ENCODE data around the gene SLC15A1. TPM values are rescaled to one million over a fixed set of nuclear protein-coding genes. Genes with fewer than 3 reads are reported as not detected.

The SLC15A1 gene
- total RNA-seq, 2 experiments from 2014 or later, result not detected

GRCh38 chr13:98779695-98780094, 27.2 kb upstream of the SLC15A1 start:
- H3K9me3 ChIP-seq (ENCODE audit: low read length), result no peaks in the 10 kb centered on the region
- no TSS peak for BruUV-seq (replicated peaks)
- H3K27ac ChIP-seq (ENCODE audit: low read depth, low read length, poor library complexity, severe bottlenecking), result no peak overlapping the region
- no peak overlapping the region for H3K4me2 ChIP-seq (ENCODE audit: low read length)
- H2AFZ ChIP-seq (ENCODE audit: low read length), result no peak overlapping the region
- ChIA-PET CTCF (ENCODE audit: unreplicated experiment) (no interaction called here), POLR2A (interaction anchor here (0.6 kb wide), 1 partner anchor 25 kb away, joined by 3 read pairs; no protein-coding TSS in a partner anchor)
- TF ChIP-seq CTCF (conservative IDR thresholded peaks at IDR 0.05; ENCODE audit: low read length) (no peak), EZH2phosphoT487 (IDR thresholded peaks at IDR 0.05; ENCODE audit: borderline replicate concordance, low read depth, low read length) (no peak)
- no peaks in the 10 kb centered on the region for H3K9me2 ChIP-seq (ENCODE audit: insufficient read depth, low read length)
- no peak overlapping the region for H3K4me3 ChIP-seq (ENCODE audit: low read depth, low read length, poor library complexity, severe bottlenecking)
- intact Hi-C loops (cut with micrococcal nuclease; ENCODE audit: unreplicated experiment), result no loop called here
- no peaks in the 10 kb centered on the region for H4K20me1 ChIP-seq (ENCODE audit: insufficient read depth, low read length)
- no peaks in the 10 kb centered on the region for H3K79me2 ChIP-seq (ENCODE audit: insufficient read depth, low read depth, low read length)
- DNase-seq (ENCODE audit: low spot score), result no peak
- H3K36me3 ChIP-seq (ENCODE audit: insufficient read depth, low read length), result no peaks in the 10 kb centered on the region
- no peaks in the 10 kb centered on the region for H3K4me1 ChIP-seq (ENCODE audit: insufficient read depth, low read length, poor library complexity, severe bottlenecking)

GRCh38 chr13:98778749-98779148, 26.3 kb upstream of the SLC15A1 start:
- Histone ChIP-seq H4K20me1 (ENCODE audit: insufficient read depth, low read length) (no peaks in the 10 kb centered on the region), H3K9me2 (ENCODE audit: insufficient read depth, low read length) (no peaks in the 10 kb centered on the region), H3K4me1 (ENCODE audit: insufficient read depth, low read length, poor library complexity, severe bottlenecking) (no peaks in the 10 kb centered on the region), H3K36me3 (ENCODE audit: insufficient read depth, low read length) (no peaks in the 10 kb centered on the region), H3K27ac (ENCODE audit: low read depth, low read length, poor library complexity, severe bottlenecking) (no peak overlapping the region), H3K4me2 (ENCODE audit: low read length) (no peak overlapping the region), H2AFZ (ENCODE audit: low read length) (no peak overlapping the region), H3K4me3 (ENCODE audit: low read depth, low read length, poor library complexity, severe bottlenecking) (no peak overlapping the region), H3K79me2 (ENCODE audit: insufficient read depth, low read depth, low read length) (no peaks in the 10 kb centered on the region), H3K9me3 (ENCODE audit: low read length) (no peaks in the 10 kb centered on the region)
- no peak for TF ChIP-seq EZH2phosphoT487 (IDR thresholded peaks at IDR 0.05; ENCODE audit: borderline replicate concordance, low read depth, low read length)
- TF ChIP-seq CTCF (conservative IDR thresholded peaks at IDR 0.05; ENCODE audit: low read length), result no peak
- DNase-seq (ENCODE audit: low spot score), result no peak
- CTCF ChIA-PET (ENCODE audit: unreplicated experiment), result no interaction called here
- POLR2A ChIA-PET, result no interaction called here
- intact Hi-C loops (cut with micrococcal nuclease; ENCODE audit: unreplicated experiment), result no loop called here
- BruUV-seq (replicated peaks), result no TSS peak

- no peaks in the 10 kb centered on the region for H3K36me3 ChIP-seq (ENCODE audit: insufficient read depth, low read length)
- no TSS peak for BruUV-seq (replicated peaks)
- no peaks in the 10 kb centered on the region for H3K4me1 ChIP-seq (ENCODE audit: insufficient read depth, low read length, poor library complexity, severe bottlenecking)
- H3K4me3 ChIP-seq (ENCODE audit: low read depth, low read length, poor library complexity, severe bottlenecking), result no peak overlapping the region
- no peaks in the 10 kb centered on the region for H3K9me2 ChIP-seq (ENCODE audit: insufficient read depth, low read length)
- H3K4me2 ChIP-seq (ENCODE audit: low read length), result no peak overlapping the region
- no peak for DNase-seq (ENCODE audit: low spot score)
- TF ChIP-seq CTCF (conservative IDR thresholded peaks at IDR 0.05; ENCODE audit: low read length) (no peak), EZH2phosphoT487 (IDR thresholded peaks at IDR 0.05; ENCODE audit: borderline replicate concordance, low read depth, low read length) (no peak)
- no peaks in the 10 kb centered on the region for H3K9me3 ChIP-seq (ENCODE audit: low read length)
- H2AFZ ChIP-seq (ENCODE audit: low read length), result no peak overlapping the region
- no peaks in the 10 kb centered on the region for H4K20me1 ChIP-seq (ENCODE audit: insufficient read depth, low read length)
- POLR2A ChIA-PET, result interaction anchor here (0.8 kb wide), 1 partner anchor 17 kb away, joined by 3 read pairs; no protein-coding TSS in a partner anchor
- no peak overlapping the region for H3K27ac ChIP-seq (ENCODE audit: low read depth, low read length, poor library complexity, severe bottlenecking)
- CTCF ChIA-PET (ENCODE audit: unreplicated experiment), result no interaction called here
- intact Hi-C loops (cut with micrococcal nuclease; ENCODE audit: unreplicated experiment), result no loop called here
- no peaks in the 10 kb centered on the region for H3K79me2 ChIP-seq (ENCODE audit: insufficient read depth, low read depth, low read length)
Measured at GRCh38 chr13:98776644-98777043, 24.2 kb upstream of the SLC15A1 start.

Data from OCI-LY7 (cell line).